H1 (cell line): ENCODE data around the gene TMEM154.

Source experiments
- GABPA ChIP-seq: IDR thresholded peaks from 2 replicates; pipeline ENCODE4 v1.6.1; 2011; ENCODE audit warnings: mild to moderate bottlenecking, low read length, moderate library complexity, borderline replicate concordance; ENCODE audit not compliant: insufficient read depth
- JUN ChIP-seq: IDR thresholded peaks from 2 replicates; pipeline ENCODE4 v1.6.1; 2011; ENCODE audit warnings: low read depth, mild to moderate bottlenecking, improper control_type of control experiment, low read length
- SP2 ChIP-seq: IDR thresholded peaks from 2 replicates; pipeline ENCODE4 v1.6.1; 2012; ENCODE audit warnings: mild to moderate bottlenecking, low read length, inconsistent platforms
- SP4 ChIP-seq: IDR thresholded peaks from 2 replicates; pipeline ENCODE4 v1.6.1; 2012; ENCODE audit warnings: low read length, inconsistent platforms
- TAF7 ChIP-seq: optimal IDR thresholded peaks from 2 replicates; pipeline ENCODE3; 2011; ENCODE audit warnings: low read depth, mild to moderate bottlenecking, inconsistent platforms, low read length, moderate library complexity, borderline replicate concordance
- TF ChIP-seq, protein P1 (sequence below): IDR thresholded peaks from 2 replicates; pipeline ENCODE4 v1.6.1; 2012; ENCODE audit warnings: inconsistent platforms
- TF ChIP-seq, protein P2 (sequence below), 3 experiments: IDR thresholded peaks; 1 replicate in 2 of 3; 2 replicates in 1 of 3; pipeline versions ENCODE4 v1.5.1 to v1.6.1; 2011; ENCODE audit warnings: low read length in 3 of 3, mild to moderate bottlenecking in 3 of 3, inconsistent platforms in 2 of 3, low read depth in 1 of 3, moderate library complexity in 1 of 3; ENCODE audit not compliant: insufficient read depth in 1 of 3; ENCODE audit errors: control extremely low read depth in 1 of 3

DNA sequence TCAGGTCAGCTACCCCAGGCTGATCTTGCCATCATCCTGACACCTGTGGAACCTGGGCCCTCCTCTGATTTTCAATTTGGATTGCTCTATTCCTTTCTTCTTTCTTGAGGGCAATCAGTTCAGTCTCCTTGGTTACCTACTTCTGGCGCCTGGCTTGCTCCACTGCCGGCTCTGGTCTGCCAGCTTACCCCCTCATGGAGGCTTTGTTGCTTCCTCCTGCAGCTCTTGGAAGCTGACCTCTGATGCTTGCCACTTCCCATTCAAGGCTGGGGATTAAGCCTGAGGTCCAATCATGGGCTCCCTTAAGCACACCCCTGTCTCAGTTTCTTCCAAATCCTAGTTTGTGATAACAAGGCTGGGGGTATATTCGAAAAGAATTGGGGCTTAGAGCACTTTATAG lies 5.4 kb downstream of the TMEM154 start:
- TF ChIP-seq SP2 (no peak), TAF7 (no peak), JUN (no peak), GABPA (no peak), SP4 (no peak)
- TF ChIP-seq, protein P1, sequence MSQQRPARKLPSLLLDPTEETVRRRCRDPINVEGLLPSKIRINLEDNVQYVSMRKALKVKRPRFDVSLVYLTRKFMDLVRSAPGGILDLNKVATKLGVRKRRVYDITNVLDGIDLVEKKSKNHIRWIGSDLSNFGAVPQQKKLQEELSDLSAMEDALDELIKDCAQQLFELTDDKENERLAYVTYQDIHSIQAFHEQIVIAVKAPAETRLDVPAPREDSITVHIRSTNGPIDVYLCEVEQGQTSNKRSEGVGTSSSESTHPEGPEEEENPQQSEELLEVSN: no peak
- TF ChIP-seq, protein P2, sequence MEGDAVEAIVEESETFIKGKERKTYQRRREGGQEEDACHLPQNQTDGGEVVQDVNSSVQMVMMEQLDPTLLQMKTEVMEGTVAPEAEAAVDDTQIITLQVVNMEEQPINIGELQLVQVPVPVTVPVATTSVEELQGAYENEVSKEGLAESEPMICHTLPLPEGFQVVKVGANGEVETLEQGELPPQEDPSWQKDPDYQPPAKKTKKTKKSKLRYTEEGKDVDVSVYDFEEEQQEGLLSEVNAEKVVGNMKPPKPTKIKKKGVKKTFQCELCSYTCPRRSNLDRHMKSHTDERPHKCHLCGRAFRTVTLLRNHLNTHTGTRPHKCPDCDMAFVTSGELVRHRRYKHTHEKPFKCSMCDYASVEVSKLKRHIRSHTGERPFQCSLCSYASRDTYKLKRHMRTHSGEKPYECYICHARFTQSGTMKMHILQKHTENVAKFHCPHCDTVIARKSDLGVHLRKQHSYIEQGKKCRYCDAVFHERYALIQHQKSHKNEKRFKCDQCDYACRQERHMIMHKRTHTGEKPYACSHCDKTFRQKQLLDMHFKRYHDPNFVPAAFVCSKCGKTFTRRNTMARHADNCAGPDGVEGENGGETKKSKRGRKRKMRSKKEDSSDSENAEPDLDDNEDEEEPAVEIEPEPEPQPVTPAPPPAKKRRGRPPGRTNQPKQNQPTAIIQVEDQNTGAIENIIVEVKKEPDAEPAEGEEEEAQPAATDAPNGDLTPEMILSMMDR (IDR thresholded peaks at IDR 0.05; ENCODE audit: control extremely low read depth in 1 of 3, insufficient read depth in 1 of 3, low read depth in 1 of 3, low read length in 3 of 3): no peak
